Osteoblast (primary cell): Measurements from ENCODE around the gene ELMO1. TPM values are rescaled to one million over a fixed set of nuclear protein-coding genes. Genes with fewer than 3 reads are reported as not detected.

ENCODE experiments used
- DNase-seq: peaks from one replicate; pipeline ENCODE4 v3.0.0; 2011; ENCODE audit warnings: low spot score, mixed read lengths; ENCODE audit not compliant: insufficient read length; ENCODE audit errors: missing footprints
- H2AFZ ChIP-seq: 2 replicates; pipeline ENCODE4 v1.6.0; 2011; ENCODE audit warnings: mild to moderate bottlenecking, low read length
- H3K27ac ChIP-seq: 2 replicates; pipeline ENCODE4 v1.5.1; 2011; ENCODE audit warnings: mild to moderate bottlenecking, low read depth, low read length, moderate library complexity
- H3K27me3 ChIP-seq: 2 replicates; pipeline ENCODE4 v1.6.0; 2012; ENCODE audit warnings: mild to moderate bottlenecking, control low read depth, inconsistent platforms, low read length, moderate library complexity; ENCODE audit not compliant: insufficient read depth
- H3K36me3 ChIP-seq: 2 replicates; pipeline ENCODE4 v1.5.1; 2011; ENCODE audit warnings: mild to moderate bottlenecking, low read length, control low read depth, moderate library complexity; ENCODE audit not compliant: insufficient read depth
- H3K4me1 ChIP-seq: 2 replicates; pipeline ENCODE4 v1.5.1; 2011; ENCODE audit warnings: mild to moderate bottlenecking, low read length, control low read depth, moderate library complexity; ENCODE audit not compliant: insufficient read depth
- H3K4me2 ChIP-seq: 2 replicates; pipeline ENCODE4 v1.6.0; 2011; ENCODE audit warnings: mild to moderate bottlenecking, low read length; ENCODE audit not compliant: insufficient read depth
- H3K4me3 ChIP-seq: fragments of 200-600 bp; sonication (generic); 3 replicates; pipeline ENCODE4 v1.5.1; 2012; ENCODE audit warnings: mild to moderate bottlenecking, low read length, inconsistent platforms; ENCODE audit not compliant: insufficient read depth
- H3K79me2 ChIP-seq: 2 replicates; pipeline ENCODE4 v1.6.0; 2012; ENCODE audit warnings: mild to moderate bottlenecking, low read length, control low read depth, inconsistent platforms; ENCODE audit not compliant: insufficient read depth
- H3K9me3 ChIP-seq: 2 replicates; pipeline ENCODE4 v1.5.1; 2011; ENCODE audit warnings: low read depth, low read length, control low read depth
- H4K20me1 ChIP-seq: 2 replicates; pipeline ENCODE4 v1.6.0; 2012; ENCODE audit warnings: mild to moderate bottlenecking, low read length, control low read depth; ENCODE audit not compliant: insufficient read depth
- total RNA-seq: library from RNA; depleted of rRNA; stranded (reverse); fragments of >200 nt; gene quantifications from 2 replicates; pipeline ENCODE4 v1.2.3, GENCODE V29; 2012
- TF ChIP-seq, protein P1 (sequence below): IDR thresholded peaks from 2 replicates; pipeline ENCODE4 v1.5.1; 2011; ENCODE audit warnings: mild to moderate bottlenecking, low read depth, low read length, moderate library complexity; ENCODE audit errors: extremely low read depth

Gene ELMO1
- total RNA-seq, 1 donor, result 2.2 TPM

DNA sequence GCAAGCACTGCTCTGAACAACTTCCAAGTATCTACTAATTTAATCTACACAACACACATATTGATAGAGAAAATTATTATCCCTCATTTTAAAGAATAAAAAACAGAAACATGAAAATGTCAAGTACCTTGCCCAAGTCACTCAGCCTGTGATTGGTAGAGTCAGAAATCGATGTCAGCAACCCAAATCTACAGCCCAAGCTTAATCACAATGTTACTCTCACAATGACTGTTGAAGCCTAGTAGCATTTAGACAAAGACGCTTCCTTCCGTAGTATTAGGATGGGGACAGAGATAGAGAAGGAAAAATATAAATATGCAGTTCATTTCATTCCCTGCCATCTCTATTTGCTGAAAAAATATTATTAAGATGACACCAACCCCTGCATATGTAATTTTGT lies 242.5 kb downstream of the ELMO1 start:
- Histone ChIP-seq H2AFZ (no peak overlapping the region), H4K20me1 (no peaks in the 10 kb centered on the region), H3K36me3 (no peaks in the 10 kb centered on the region), H3K4me3 (no peak overlapping the region), H3K4me2 (no peak overlapping the region), H3K79me2 (no peaks in the 10 kb centered on the region), H3K27ac (no peak overlapping the region), H3K27me3 (no peaks in the 10 kb centered on the region), H3K9me3 (no peaks in the 10 kb centered on the region), H3K4me1 (no peaks in the 10 kb centered on the region)
- TF ChIP-seq, protein P1, sequence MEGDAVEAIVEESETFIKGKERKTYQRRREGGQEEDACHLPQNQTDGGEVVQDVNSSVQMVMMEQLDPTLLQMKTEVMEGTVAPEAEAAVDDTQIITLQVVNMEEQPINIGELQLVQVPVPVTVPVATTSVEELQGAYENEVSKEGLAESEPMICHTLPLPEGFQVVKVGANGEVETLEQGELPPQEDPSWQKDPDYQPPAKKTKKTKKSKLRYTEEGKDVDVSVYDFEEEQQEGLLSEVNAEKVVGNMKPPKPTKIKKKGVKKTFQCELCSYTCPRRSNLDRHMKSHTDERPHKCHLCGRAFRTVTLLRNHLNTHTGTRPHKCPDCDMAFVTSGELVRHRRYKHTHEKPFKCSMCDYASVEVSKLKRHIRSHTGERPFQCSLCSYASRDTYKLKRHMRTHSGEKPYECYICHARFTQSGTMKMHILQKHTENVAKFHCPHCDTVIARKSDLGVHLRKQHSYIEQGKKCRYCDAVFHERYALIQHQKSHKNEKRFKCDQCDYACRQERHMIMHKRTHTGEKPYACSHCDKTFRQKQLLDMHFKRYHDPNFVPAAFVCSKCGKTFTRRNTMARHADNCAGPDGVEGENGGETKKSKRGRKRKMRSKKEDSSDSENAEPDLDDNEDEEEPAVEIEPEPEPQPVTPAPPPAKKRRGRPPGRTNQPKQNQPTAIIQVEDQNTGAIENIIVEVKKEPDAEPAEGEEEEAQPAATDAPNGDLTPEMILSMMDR, result no peak
- DNase-seq, result no peak

DNA sequence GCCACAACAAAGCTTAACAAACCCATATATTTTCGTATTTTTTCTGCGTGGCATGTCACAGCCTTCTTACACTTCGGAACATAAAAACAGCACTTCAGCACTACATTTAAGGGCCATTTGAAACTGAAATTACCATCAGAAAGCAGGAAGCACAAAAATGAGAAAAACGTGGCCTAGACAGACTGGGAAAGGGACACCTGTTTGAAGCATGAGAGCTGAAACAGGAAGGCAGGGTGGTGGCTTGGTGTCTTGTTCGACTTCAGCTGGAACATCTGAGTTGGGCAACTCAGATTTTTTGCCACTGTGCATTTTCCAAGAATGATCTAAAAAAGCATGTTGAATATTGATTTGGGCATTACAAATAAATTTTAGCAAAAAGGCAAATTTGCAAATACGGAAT lies 243.2 kb downstream of the ELMO1 start:
- H3K4me2 ChIP-seq, result no peak overlapping the region
- H3K36me3 ChIP-seq, result no peaks in the 10 kb centered on the region
- TF ChIP-seq, protein P1, result no peak
- no peak overlapping the region for H3K4me3 ChIP-seq
- H4K20me1 ChIP-seq, result no peaks in the 10 kb centered on the region
- no peak overlapping the region for H3K27ac ChIP-seq
- DNase-seq, result no peak
- no peaks in the 10 kb centered on the region for H3K79me2 ChIP-seq
- H3K4me1 ChIP-seq, result no peaks in the 10 kb centered on the region
- no peak overlapping the region for H2AFZ ChIP-seq
- H3K9me3 ChIP-seq, result no peaks in the 10 kb centered on the region
- no peaks in the 10 kb centered on the region for H3K27me3 ChIP-seq

DNA sequence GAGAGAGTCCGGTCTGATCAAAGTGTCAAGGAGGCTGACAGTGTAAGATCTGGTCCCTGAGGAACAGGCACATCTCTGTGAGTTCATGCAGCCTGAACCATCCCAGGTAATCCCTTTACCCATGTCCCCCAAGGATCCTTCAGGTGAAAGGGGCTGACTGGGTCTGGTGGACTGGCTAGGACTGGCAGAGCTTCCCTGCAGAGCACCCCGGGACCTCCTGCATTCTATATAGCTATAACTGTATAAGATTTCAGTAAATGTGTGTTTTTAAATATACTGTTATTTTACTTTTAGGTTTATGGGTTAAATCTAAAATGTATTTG lies 246.8 kb downstream of the ELMO1 start:
- Histone ChIP-seq H3K27me3 (no peaks in the 10 kb centered on the region), H3K36me3 (no peaks in the 10 kb centered on the region), H3K4me2 (no peak overlapping the region), H3K4me3 (no peak overlapping the region), H3K4me1 (no peaks in the 10 kb centered on the region), H4K20me1 (no peaks in the 10 kb centered on the region), H3K27ac (no peak overlapping the region), H2AFZ (no peak overlapping the region), H3K79me2 (no peaks in the 10 kb centered on the region), H3K9me3 (no peaks in the 10 kb centered on the region)
- TF ChIP-seq, protein P1, result no peak
- DNase-seq, result no peak

DNA sequence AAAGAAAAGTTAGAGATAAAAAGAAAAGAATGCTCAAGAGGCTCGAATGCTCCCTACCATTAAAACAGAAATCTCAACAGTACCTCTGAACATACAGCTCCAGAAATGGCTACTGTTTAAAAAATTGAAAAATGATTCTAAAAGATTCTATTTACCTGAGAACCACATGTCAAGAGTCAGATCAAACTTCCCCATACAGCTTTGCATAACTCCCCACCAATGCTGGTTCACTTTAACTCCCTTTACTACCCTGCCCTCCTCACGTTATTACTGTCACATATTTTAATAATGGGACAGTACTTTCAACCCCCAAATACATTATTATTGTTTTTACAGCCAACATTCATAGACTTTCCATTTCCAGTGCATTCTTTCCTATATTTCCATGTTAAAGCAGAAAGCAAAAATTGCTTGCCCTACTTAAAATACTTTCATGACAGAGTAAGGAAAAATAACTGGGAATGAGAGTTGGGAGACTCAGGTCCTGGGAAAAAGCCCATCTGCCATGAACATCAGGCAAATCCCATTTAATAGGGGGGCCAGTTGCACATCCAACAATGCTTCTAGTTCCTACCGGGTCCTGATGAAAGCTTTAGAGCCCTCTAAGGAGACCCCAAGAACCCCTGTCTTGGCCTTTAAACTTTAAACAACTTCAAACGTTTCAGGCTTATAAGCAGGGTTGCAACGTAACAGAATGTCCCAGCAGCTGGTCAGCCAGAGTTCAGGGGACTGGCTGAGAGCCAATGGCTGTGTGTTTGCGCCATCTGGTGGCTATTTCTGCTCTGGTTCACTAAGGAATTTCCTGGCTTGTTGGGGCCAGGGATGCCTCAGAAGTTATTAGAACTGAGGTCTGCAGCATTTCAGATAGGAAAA lies 247.4 kb downstream of the ELMO1 start:
- no peaks in the 10 kb centered on the region for H3K27me3 ChIP-seq
- no peak overlapping the region for H3K4me2 ChIP-seq
- no peak overlapping the region for H3K27ac ChIP-seq
- TF ChIP-seq, protein P1, result peak; percentile 91
- peak; percentile 92 for DNase-seq
- no peaks in the 10 kb centered on the region for H3K79me2 ChIP-seq
- no peaks in the 10 kb centered on the region for H4K20me1 ChIP-seq
- H3K4me1 ChIP-seq, result no peaks in the 10 kb centered on the region
- H3K36me3 ChIP-seq, result no peaks in the 10 kb centered on the region
- H3K9me3 ChIP-seq, result no peaks in the 10 kb centered on the region
- H3K4me3 ChIP-seq, result no peak overlapping the region
- H2AFZ ChIP-seq, result no peak overlapping the region
